Neural progenitor cell (in vitro differentiated cells): Measurements from ENCODE around the gene KIAA1549.

Experiments
- CTCF ChIP-seq: fragments of 200-600 bp; sonication (generic); IDR thresholded peaks from 2 replicates; pipeline ENCODE4 v1.5.1; 2017; ENCODE audit warnings: antibody characterized with exemption, mild to moderate bottlenecking
- EZH2 ChIP-seq: fragments of 200-600 bp; sonication (generic); IDR thresholded peaks from 2 replicates; pipeline ENCODE4 v1.6.1; 2017; ENCODE audit warnings: antibody characterized with exemption, mild to moderate bottlenecking, moderate library complexity

GRCh38 chr7:138970952-138971351, 10.2 kb downstream of the KIAA1549 start:
- TF ChIP-seq CTCF: no peak
- TF ChIP-seq EZH2: no peak
